ENCODE measurements around the gene SLC34A1. TPM values are rescaled to one million over a fixed set of nuclear protein-coding genes. Genes with fewer than 3 reads are reported as not detected.

The SLC34A1 gene
- total and polyA plus RNA-seq, 2 experiments from 2014 or later, result not detected

GRCh38 chr5:177425801-177426565 lies 41.7 kb downstream of the SLC34A1 start:
- H4K20me1 ChIP-seq (replicated peaks; ENCODE audit: insufficient read depth), result peaks cover 13% of the 10 kb centered on the region
- peaks cover 24% of the 10 kb centered on the region for H3K27me3 Mint-ChIP-seq (ENCODE audit: insufficient read depth, low read depth, poor library complexity)
- ATAC-seq (peak; percentile 90), DNase-seq (ENCODE audit: low spot score) (peak; percentile 100)
- H3K4me1 Mint-ChIP-seq, result peaks cover 25% of the 10 kb centered on the region
- H3K79me2 ChIP-seq (replicated peaks; ENCODE audit: insufficient read depth), result peaks cover 21% of the 10 kb centered on the region
- H3K4me2 ChIP-seq, result peak overlapping the region; percentile 82
- peaks cover 16% of the 10 kb centered on the region for H3F3A ChIP-seq (replicated peaks; ENCODE audit: low read depth)
- TF ChIP-seq REST (IDR thresholded peaks at IDR 0.05; ENCODE audit: unreplicated experiment) (no peak), POLR2AphosphoS5 (IDR thresholded peaks at IDR 0.05; ENCODE audit: low read depth) (peak; percentile 78; the same call in 1 of the 2 replicates), CREB1 (CRISPR knock-in tag; IDR thresholded peaks at IDR 0.05; ENCODE audit: low read depth) (peak; percentile 89)
- H2AFZ ChIP-seq, result peak overlapping the region; percentile 8; the same call in 1 of the 2 replicates
- no peaks in the 10 kb centered on the region for H3K36me3 ChIP-seq (ENCODE audit: insufficient read depth)
- H3K9me2 ChIP-seq (ENCODE audit: insufficient read depth), result no peaks in the 10 kb centered on the region
- H3K27ac ChIP-seq (ENCODE audit: low read depth), result peak overlapping the region; percentile 89
- peaks cover 4% of the 10 kb centered on the region; the same call in 2 of the 3 replicates for H3K36me3 Mint-ChIP-seq (ENCODE audit: low read depth)
- peaks cover 20% of the 10 kb centered on the region for H3K4me1 ChIP-seq (ENCODE audit: insufficient read depth)
- no peaks in the 10 kb centered on the region for H3K27me3 ChIP-seq (ENCODE audit: insufficient read depth)
- peak overlapping the region; percentile 98 for H3K27ac Mint-ChIP-seq
- peak overlapping the region; percentile 52 for H3K4me3 ChIP-seq
- H3K4me3 Mint-ChIP-seq, result peak overlapping the region; percentile 88
- no peaks in the 10 kb centered on the region; the same call in 2 of the 3 replicates for H3K9me3 Mint-ChIP-seq

GRCh38 chr5:177426566-177427210 lies 42.5 kb downstream of the SLC34A1 start, which contains the start of gene GRK6:
GRK6 (plus strand) TSS chr5:177426676; CDS start chr5:177426846, 170 bp downstream.
- H3K4me3 ChIP-seq, result peak within 1 kb of the TSS; percentile 89
- peak within 1 kb of the TSS; percentile 98 for H3K27ac Mint-ChIP-seq
- peak within 1 kb of the TSS; percentile 47 for H2AFZ ChIP-seq
- H3K9me2 ChIP-seq (ENCODE audit: insufficient read depth), result no peaks in the 10 kb centered on the region
- peak within 1 kb of the TSS; percentile 88 for H3K4me3 Mint-ChIP-seq
- peak; percentile 73 for DNase-seq (ENCODE audit: low spot score)
- no peaks in the 10 kb centered on the region for H3K36me3 ChIP-seq (ENCODE audit: insufficient read depth)
- H3K36me3 Mint-ChIP-seq (ENCODE audit: low read depth), result peaks cover 4% of the 10 kb centered on the region; the same call in 2 of the 3 replicates
- H3K4me1 ChIP-seq (ENCODE audit: insufficient read depth), result peaks cover 20% of the 10 kb centered on the region
- H4K20me1 ChIP-seq (replicated peaks; ENCODE audit: insufficient read depth), result peaks cover 13% of the 10 kb centered on the region
- peaks cover 22% of the 10 kb centered on the region for H3K27me3 Mint-ChIP-seq (ENCODE audit: insufficient read depth, low read depth, poor library complexity)
- peaks cover 21% of the 10 kb centered on the region for H3K79me2 ChIP-seq (replicated peaks; ENCODE audit: insufficient read depth)
- H3K27ac ChIP-seq (ENCODE audit: low read depth), result peak within 1 kb of the TSS; percentile 89
- no peaks in the 10 kb centered on the region; the same call in 2 of the 3 replicates for H3K9me3 Mint-ChIP-seq
- H3K4me2 ChIP-seq, result peak within 1 kb of the TSS; percentile 93
- no peaks in the 10 kb centered on the region for H3K27me3 ChIP-seq (ENCODE audit: insufficient read depth)
- peak; percentile 53 for ATAC-seq
- H3K4me1 Mint-ChIP-seq, result peaks cover 24% of the 10 kb centered on the region
- peaks cover 16% of the 10 kb centered on the region for H3F3A ChIP-seq (replicated peaks; ENCODE audit: low read depth)
- TF ChIP-seq CREB1 (CRISPR knock-in tag; IDR thresholded peaks at IDR 0.05; ENCODE audit: low read depth), result no peak
- no peak for TF ChIP-seq POLR2AphosphoS5 (IDR thresholded peaks at IDR 0.05; ENCODE audit: low read depth)
- no peak for TF ChIP-seq JUNB (IDR thresholded peaks at IDR 0.05; ENCODE audit: unreplicated experiment)
- TF ChIP-seq ZNF114 (CRISPR knock-in tag; IDR thresholded peaks at IDR 0.05), result no peak
- TF ChIP-seq ZNF331 (CRISPR knock-in tag; IDR thresholded peaks at IDR 0.05; ENCODE audit: low read depth), result no peak
- TF ChIP-seq REST (IDR thresholded peaks at IDR 0.05; ENCODE audit: unreplicated experiment), result no peak

All from GM23338 (cell line).